Vagina (tissue), 2 donors: ENCODE measurements around the gene SRPK3. TPM values are rescaled to one million over a fixed set of nuclear protein-coding genes. Genes with fewer than 3 reads are reported as not detected.

ENCODE experiments used
- DNase-seq, 2 donors: peaks; one replicate each; pipeline ENCODE4 v3.0.0-alpha.2; 2017; ENCODE audit errors: extremely low spot score in 2 of 2
- H3K27ac ChIP-seq: fragments of 200-600 bp; sonication (generic); one replicate; pipeline ENCODE4 v1.5.1; 2019
- H3K27me3 ChIP-seq: fragments of 200-600 bp; sonication (generic); one replicate; pipeline ENCODE4 v1.5.1; 2019
- H3K36me3 ChIP-seq, 2 donors: fragments of 200-600 bp; sonication (generic); one replicate each; pipeline ENCODE4 v1.5.1; 2017 to 2019
- H3K4me1 ChIP-seq: fragments of 200-600 bp; sonication (generic); one replicate; pipeline ENCODE4 v1.5.1; 2019
- H3K4me3 ChIP-seq, 2 donors: fragments of 200-600 bp; sonication (generic); 1 replicate in 1 of 2; 2 replicates in 1 of 2; pipeline ENCODE4 v1.5.1; 2016 to 2019
- H3K9me3 ChIP-seq: fragments of 200-600 bp; sonication (generic); one replicate; pipeline ENCODE4 v1.5.1; 2019
- POLR2A ChIP-seq, 2 donors: fragments of 450-650 bp; IDR thresholded peaks; one replicate each; pipeline ENCODE4 v1.6.1; 2017; ENCODE audit warnings: antibody characterized with exemption in 2 of 2, mild to moderate bottlenecking in 2 of 2, moderate library complexity in 2 of 2
- POLR2AphosphoS5 ChIP-seq, 2 donors: sonication (generic); formaldehyde crosslinking; IDR thresholded peaks; one replicate each; pipeline ENCODE4 v1.9.0; 2017; ENCODE audit warnings: antibody characterized with exemption in 2 of 2, mild to moderate bottlenecking in 2 of 2, low read depth in 1 of 2; ENCODE audit not compliant: insufficient read depth in 1 of 2
- intact Hi-C: fragments of 100-400 bp; cut with DNase I; formaldehyde crosslinking; loops from one replicate; pipeline ENCODE4 v1.15.1; 2023
- total RNA-seq: library from RNA; depleted of rRNA; stranded (reverse); fragments of >200 nt; gene quantifications from one replicate; pipeline ENCODE4 v1.2.3, GENCODE V29; 2016
- TF ChIP-seq, protein P1 (sequence below), 3 experiments: fragments of 450-650 bp in 2 of 3; fragments of 200-600 bp in 1 of 3; sonication (generic) in 1 of 3; IDR thresholded peaks; one replicate each; pipeline ENCODE4 v1.5.1; 2017 to 2019; ENCODE audit warnings: antibody characterized with exemption in 3 of 3, mild to moderate bottlenecking in 2 of 3, moderate library complexity in 2 of 3

Gene SRPK3
- total RNA-seq, 1 donor from 2014 or later, result 0.25 TPM

DNA sequence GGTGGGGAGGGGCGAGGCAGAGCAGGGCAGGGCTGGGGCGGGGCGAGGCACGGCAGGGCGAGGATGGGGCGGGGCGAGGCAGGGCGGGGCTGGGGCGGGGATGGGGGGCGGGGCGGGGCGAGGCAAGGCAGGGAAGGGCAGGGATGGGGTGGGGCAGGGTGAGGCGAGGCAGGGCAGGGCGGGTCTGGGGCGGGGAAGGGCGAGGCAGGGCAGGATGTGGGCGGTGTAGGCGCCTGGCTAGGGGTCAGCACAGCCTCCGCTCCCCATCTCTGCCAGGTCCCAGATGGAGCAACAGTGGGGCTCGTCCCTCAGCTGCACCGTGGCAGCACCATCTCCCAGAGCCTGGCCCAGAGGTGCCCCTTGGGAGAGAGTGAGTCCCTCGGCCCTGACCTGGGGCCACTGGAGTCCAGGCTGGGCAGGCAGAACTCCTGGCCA is 4.2 kb upstream of the SRPK3 start:
- no peaks in the 10 kb centered on the region for H3K36me3 ChIP-seq
- H3K27me3 ChIP-seq, result no peaks in the 10 kb centered on the region
- peaks cover 15% of the 10 kb centered on the region for H3K4me1 ChIP-seq
- no peaks in the 10 kb centered on the region for H3K9me3 ChIP-seq
- H3K4me3 ChIP-seq, result no peak overlapping the region
- intact Hi-C loops, result no loop called here
- TF ChIP-seq POLR2AphosphoS5 (IDR thresholded peaks at IDR 0.05; ENCODE audit: insufficient read depth in 1 of 2, low read depth in 1 of 2) (no peak), POLR2A (IDR thresholded peaks at IDR 0.05) (no peak)
- TF ChIP-seq, protein P1, sequence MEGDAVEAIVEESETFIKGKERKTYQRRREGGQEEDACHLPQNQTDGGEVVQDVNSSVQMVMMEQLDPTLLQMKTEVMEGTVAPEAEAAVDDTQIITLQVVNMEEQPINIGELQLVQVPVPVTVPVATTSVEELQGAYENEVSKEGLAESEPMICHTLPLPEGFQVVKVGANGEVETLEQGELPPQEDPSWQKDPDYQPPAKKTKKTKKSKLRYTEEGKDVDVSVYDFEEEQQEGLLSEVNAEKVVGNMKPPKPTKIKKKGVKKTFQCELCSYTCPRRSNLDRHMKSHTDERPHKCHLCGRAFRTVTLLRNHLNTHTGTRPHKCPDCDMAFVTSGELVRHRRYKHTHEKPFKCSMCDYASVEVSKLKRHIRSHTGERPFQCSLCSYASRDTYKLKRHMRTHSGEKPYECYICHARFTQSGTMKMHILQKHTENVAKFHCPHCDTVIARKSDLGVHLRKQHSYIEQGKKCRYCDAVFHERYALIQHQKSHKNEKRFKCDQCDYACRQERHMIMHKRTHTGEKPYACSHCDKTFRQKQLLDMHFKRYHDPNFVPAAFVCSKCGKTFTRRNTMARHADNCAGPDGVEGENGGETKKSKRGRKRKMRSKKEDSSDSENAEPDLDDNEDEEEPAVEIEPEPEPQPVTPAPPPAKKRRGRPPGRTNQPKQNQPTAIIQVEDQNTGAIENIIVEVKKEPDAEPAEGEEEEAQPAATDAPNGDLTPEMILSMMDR (IDR thresholded peaks at IDR 0.05), result no peak
- H3K27ac ChIP-seq, result no peak overlapping the region
- DNase-seq, result no peak

- no peak for TF ChIP-seq POLR2A (IDR thresholded peaks at IDR 0.05)
- no peak for TF ChIP-seq POLR2AphosphoS5 (IDR thresholded peaks at IDR 0.05; ENCODE audit: insufficient read depth in 1 of 2, low read depth in 1 of 2)
- TF ChIP-seq, protein P1 (IDR thresholded peaks at IDR 0.05), result no peak
- DNase-seq, result no peak
- H3K27me3 ChIP-seq, result no peaks in the 10 kb centered on the region
- intact Hi-C loops, result no loop called here
- H3K4me3 ChIP-seq, result no peak overlapping the region
- H3K9me3 ChIP-seq, result no peaks in the 10 kb centered on the region
- H3K36me3 ChIP-seq, result no peaks in the 10 kb centered on the region
- H3K27ac ChIP-seq, result no peak overlapping the region
- H3K4me1 ChIP-seq, result peaks cover 18% of the 10 kb centered on the region
Observed at GRCh38 chrX:153777261-153778090, 3.4 kb upstream of the SRPK3 start.

GRCh38 chrX:153778181-153778580 is 2.7 kb upstream of the SRPK3 start:
- intact Hi-C loops, result no loop called here
- H3K4me3 ChIP-seq, result no peak overlapping the region
- H3K27ac ChIP-seq, result no peak overlapping the region
- H3K9me3 ChIP-seq, result no peaks in the 10 kb centered on the region
- DNase-seq, result no peak
- TF ChIP-seq POLR2AphosphoS5 (IDR thresholded peaks at IDR 0.05; ENCODE audit: insufficient read depth in 1 of 2, low read depth in 1 of 2) (no peak), POLR2A (IDR thresholded peaks at IDR 0.05) (no peak)
- TF ChIP-seq, protein P1 (IDR thresholded peaks at IDR 0.05), result no peak
- H3K36me3 ChIP-seq, result no peaks in the 10 kb centered on the region
- H3K4me1 ChIP-seq, result peaks cover 18% of the 10 kb centered on the region
- H3K27me3 ChIP-seq, result no peaks in the 10 kb centered on the region

GRCh38 chrX:153778684-153779101 is 2.1 kb upstream of the SRPK3 start:
- intact Hi-C loops, result no loop called here
- Histone ChIP-seq H3K4me3 (no peak overlapping the region), H3K4me1 (peaks cover 18% of the 10 kb centered on the region), H3K9me3 (no peaks in the 10 kb centered on the region), H3K36me3 (no peaks in the 10 kb centered on the region), H3K27ac (no peak overlapping the region), H3K27me3 (no peaks in the 10 kb centered on the region)
- DNase-seq, result no peak
- TF ChIP-seq POLR2AphosphoS5 (IDR thresholded peaks at IDR 0.05; ENCODE audit: insufficient read depth in 1 of 2, low read depth in 1 of 2) (no peak), POLR2A (IDR thresholded peaks at IDR 0.05) (no peak)
- TF ChIP-seq, protein P1 (IDR thresholded peaks at IDR 0.05), result no peak
